Activated B cell treated with CpG ODN at 0.5 μM for 24 hours (primary cell): Measurements from ENCODE around the gene BCR. TPM values are rescaled to one million over a fixed set of nuclear protein-coding genes. Genes with fewer than 3 reads are reported as not detected.

Experiments
- ATAC-seq: fragments of 200-7000 bp; cut with Tn5 transposase; one replicate; pipeline ENCODE4 v1.10.0; 2021; ENCODE audit warnings: low read depth, mild to moderate bottlenecking, moderate library complexity
- CTCF ChIA-PET: fragments of 350-600 bp; sonication (Branson Sonifier 250); formaldehyde crosslinking; loops from one replicate; lab custom pipeline; 2021; ENCODE audit warnings: antibody characterized with exemption; lab: Charles Lee
- POLR2A ChIA-PET: fragments of 350-600 bp; sonication (Branson Sonifier 250); formaldehyde crosslinking; loops from one replicate; lab custom pipeline; 2021; ENCODE audit warnings: antibody characterized with exemption; lab: Charles Lee
- DNase-seq: peaks from one replicate; pipeline ENCODE4 v3.0.0; 2022
- H3K27ac Mint-ChIP-seq: one replicate; pipeline ENCODE4 v1.8.0; 2020; ENCODE audit warnings: mixed read lengths
- H3K27me3 Mint-ChIP-seq: one replicate; pipeline ENCODE4 v1.8.0; 2021; ENCODE audit warnings: mixed read lengths
- H3K36me3 Mint-ChIP-seq: one replicate; pipeline ENCODE4 v1.8.0; 2021; ENCODE audit warnings: low read depth, mixed read lengths
- H3K4me1 Mint-ChIP-seq: one replicate; pipeline ENCODE4 v1.8.0; 2021; ENCODE audit warnings: mixed read lengths
- H3K4me3 Mint-ChIP-seq: one replicate; pipeline ENCODE4 v1.8.0; 2020; ENCODE audit warnings: mild to moderate bottlenecking, mixed read lengths
- H3K9me3 Mint-ChIP-seq: one replicate; pipeline ENCODE4 v1.8.0; 2020; ENCODE audit warnings: mixed read lengths
- intact Hi-C: fragments of 100-400 bp; cut with micrococcal nuclease; formaldehyde crosslinking; loops from one replicate; pipeline ENCODE4 v1.15.1; 2024
- total RNA-seq: library from RNA; stranded (reverse); gene quantifications from 2 replicates; pipeline ENCODE4 v1.2.3, GENCODE V29; 2022
- TF ChIP-seq, protein P1 (sequence below): fragments of 200-600 bp; IDR thresholded peaks from one replicate; pipeline ENCODE4 v1.8.0; 2022; ENCODE audit warnings: antibody characterized with exemption, mild to moderate bottlenecking

The BCR gene
- total RNA-seq, 1 donor from 2014 or later: 20.9 TPM

DNA sequence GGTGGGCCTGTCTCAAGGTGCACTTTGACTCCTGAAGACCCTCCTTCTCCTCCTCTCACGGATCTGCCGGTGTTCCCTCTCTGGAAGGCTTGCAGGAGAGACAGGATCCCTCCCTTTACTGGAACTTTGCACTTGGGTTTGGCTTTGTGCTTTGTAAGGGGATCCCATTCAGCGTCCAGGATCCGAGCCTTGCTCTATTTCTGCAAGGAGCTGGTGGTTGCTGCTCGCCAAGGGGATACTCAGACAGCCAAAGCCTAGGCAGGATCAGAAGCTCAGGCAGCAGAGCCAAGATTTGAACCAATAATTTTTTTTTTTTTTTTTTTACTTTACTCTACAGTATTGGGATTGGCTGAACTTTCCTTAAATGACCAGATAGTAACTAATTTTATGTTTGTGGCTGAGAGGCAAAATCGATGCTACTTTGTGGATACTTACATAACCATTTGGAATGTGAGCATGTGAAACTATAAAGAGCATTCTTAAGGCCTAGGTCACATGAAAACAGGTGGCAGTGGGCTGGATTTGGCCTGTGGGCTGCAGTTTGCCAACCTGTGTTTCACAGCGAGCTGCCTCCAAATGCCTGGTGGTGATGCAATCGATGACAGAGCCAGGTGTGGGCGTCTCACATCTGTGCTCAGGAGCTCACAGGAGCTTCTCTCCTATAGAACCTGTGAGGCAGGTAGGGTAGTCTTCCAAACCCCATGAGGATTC, 25.2 kb downstream of the BCR start:
- CTCF ChIA-PET: no interaction called here
- TF ChIP-seq, protein P1, sequence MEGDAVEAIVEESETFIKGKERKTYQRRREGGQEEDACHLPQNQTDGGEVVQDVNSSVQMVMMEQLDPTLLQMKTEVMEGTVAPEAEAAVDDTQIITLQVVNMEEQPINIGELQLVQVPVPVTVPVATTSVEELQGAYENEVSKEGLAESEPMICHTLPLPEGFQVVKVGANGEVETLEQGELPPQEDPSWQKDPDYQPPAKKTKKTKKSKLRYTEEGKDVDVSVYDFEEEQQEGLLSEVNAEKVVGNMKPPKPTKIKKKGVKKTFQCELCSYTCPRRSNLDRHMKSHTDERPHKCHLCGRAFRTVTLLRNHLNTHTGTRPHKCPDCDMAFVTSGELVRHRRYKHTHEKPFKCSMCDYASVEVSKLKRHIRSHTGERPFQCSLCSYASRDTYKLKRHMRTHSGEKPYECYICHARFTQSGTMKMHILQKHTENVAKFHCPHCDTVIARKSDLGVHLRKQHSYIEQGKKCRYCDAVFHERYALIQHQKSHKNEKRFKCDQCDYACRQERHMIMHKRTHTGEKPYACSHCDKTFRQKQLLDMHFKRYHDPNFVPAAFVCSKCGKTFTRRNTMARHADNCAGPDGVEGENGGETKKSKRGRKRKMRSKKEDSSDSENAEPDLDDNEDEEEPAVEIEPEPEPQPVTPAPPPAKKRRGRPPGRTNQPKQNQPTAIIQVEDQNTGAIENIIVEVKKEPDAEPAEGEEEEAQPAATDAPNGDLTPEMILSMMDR: no peak
- POLR2A ChIA-PET: no interaction called here
- no peak for DNase-seq
- peaks cover 9% of the 10 kb centered on the region for H3K36me3 Mint-ChIP-seq
- H3K9me3 Mint-ChIP-seq: no peaks in the 10 kb centered on the region
- H3K27me3 Mint-ChIP-seq: no peaks in the 10 kb centered on the region
- no peak overlapping the region for H3K27ac Mint-ChIP-seq
- intact Hi-C loops: loop anchor here (5.0 kb wide), 1 partner anchor 37 kb away; no protein-coding TSS in a partner anchor
- no peak for ATAC-seq
- peaks cover 36% of the 10 kb centered on the region for H3K4me1 Mint-ChIP-seq
- H3K4me3 Mint-ChIP-seq: no peak overlapping the region

- Mint-ChIP-seq H3K36me3 (peaks cover 9% of the 10 kb centered on the region), H3K4me1 (peaks cover 38% of the 10 kb centered on the region), H3K9me3 (no peaks in the 10 kb centered on the region), H3K27ac (no peak overlapping the region), H3K27me3 (no peaks in the 10 kb centered on the region), H3K4me3 (no peak overlapping the region)
- DNase-seq: no peak
- intact Hi-C loops: loop anchor here (5.0 kb wide), 1 partner anchor 35 kb away; no protein-coding TSS in a partner anchor
- CTCF ChIA-PET: interaction anchor here (0.6 to 1.8 kb wide), 3 partner anchors 12 to 29 kb away, joined by 3 to 4 read pairs (median 4); no protein-coding TSS in a partner anchor
- POLR2A ChIA-PET: interaction anchor here (0.7 to 3.7 kb wide), 2 partner anchors 13 to 63 kb away, joined by 3 to 17 read pairs; no protein-coding TSS in a partner anchor
- TF ChIP-seq, protein P1: no peak
- ATAC-seq: no peak
Measured at GRCh38 chr22:23206915-23207314, 26.6 kb downstream of the BCR start.

DNA sequence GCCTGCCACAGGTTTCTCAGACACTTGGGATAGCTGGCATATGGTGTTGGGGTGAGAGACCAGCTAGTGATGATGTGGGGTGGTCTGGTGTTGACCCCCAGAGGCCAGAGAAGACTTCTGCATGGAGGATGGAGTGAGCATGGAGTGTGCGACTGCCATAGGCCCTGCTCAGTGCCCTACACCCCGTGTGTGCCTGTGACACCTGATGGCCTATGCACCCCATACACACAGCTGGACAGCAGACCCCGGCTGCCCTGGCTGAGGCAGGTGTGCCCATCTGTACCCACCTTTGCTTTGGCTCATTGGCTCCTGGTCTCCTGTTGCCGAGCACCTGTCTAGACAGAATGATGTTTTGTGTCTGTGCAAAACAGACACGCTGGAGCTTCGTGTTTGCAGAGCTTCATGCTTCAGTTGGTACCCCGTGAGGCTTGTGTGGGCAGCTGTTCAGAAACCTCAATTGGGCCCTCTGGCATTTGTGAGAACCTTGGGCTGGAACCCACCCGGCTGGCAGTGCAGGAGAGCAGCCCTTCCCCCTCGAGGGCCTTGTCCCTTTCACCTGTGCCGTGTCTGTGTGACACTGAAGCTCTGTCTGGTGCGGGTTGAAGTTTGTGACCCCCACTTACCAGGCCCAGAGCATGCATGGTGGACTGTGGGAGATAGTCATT, 27.6 kb downstream of the BCR start:
- H3K9me3 Mint-ChIP-seq: no peaks in the 10 kb centered on the region
- intact Hi-C loops: loop anchor here (1.0 to 5.0 kb wide), 2 partner anchors 12 to 34 kb away; no protein-coding TSS in a partner anchor
- peaks cover 9% of the 10 kb centered on the region for H3K36me3 Mint-ChIP-seq
- TF ChIP-seq, protein P1: no peak
- ATAC-seq (peak; percentile 77), DNase-seq (no peak)
- H3K4me1 Mint-ChIP-seq: peaks cover 38% of the 10 kb centered on the region
- ChIA-PET CTCF (interaction anchor here (1.0 to 1.8 kb wide), 2 partner anchors 11 to 29 kb away, joined by 3 to 4 read pairs; no protein-coding TSS in a partner anchor), POLR2A (interaction anchor here (0.8 to 3.7 kb wide), 2 partner anchors 12 to 62 kb away, joined by 3 to 17 read pairs; no protein-coding TSS in a partner anchor)
- no peak overlapping the region for H3K27ac Mint-ChIP-seq
- no peak overlapping the region for H3K4me3 Mint-ChIP-seq
- H3K27me3 Mint-ChIP-seq: no peaks in the 10 kb centered on the region

GRCh38 chr22:23210428-23211170, 30.3 kb downstream of the BCR start:
- H3K27me3 Mint-ChIP-seq: peaks cover 2% of the 10 kb centered on the region
- ATAC-seq: no peak
- intact Hi-C loops: no loop called here
- DNase-seq: no peak
- TF ChIP-seq, protein P1: no peak
- no peaks in the 10 kb centered on the region for H3K36me3 Mint-ChIP-seq
- H3K9me3 Mint-ChIP-seq: no peaks in the 10 kb centered on the region
- POLR2A ChIA-PET: no interaction called here
- CTCF ChIA-PET: no interaction called here
- no peak overlapping the region for H3K4me3 Mint-ChIP-seq
- H3K27ac Mint-ChIP-seq: no peak overlapping the region
- H3K4me1 Mint-ChIP-seq: peaks cover 62% of the 10 kb centered on the region
